H1 (cell line): ENCODE results near the gene NAV2. TPM values are rescaled to one million over a fixed set of nuclear protein-coding genes. Genes with fewer than 3 reads are reported as not detected.

Experiments used
- CTCF ChIA-PET: fragments of 300-600 bp; sonication (Branson Sonifier 250); formaldehyde crosslinking; loops from one replicate; lab custom pipeline; 2021; ENCODE audit not compliant: partially characterized antibody; lab: Charles Lee
- POLR2A ChIA-PET: fragments of 300-600 bp; sonication (Branson Sonifier 250); formaldehyde crosslinking; loops from one replicate; lab custom pipeline; 2021; ENCODE audit warnings: inconsistent platforms; ENCODE audit not compliant: partially characterized antibody; lab: Charles Lee
- DNase-seq, 2 experiments: peaks; one replicate each; pipeline versions ENCODE4 v3.0.0 to v3.0.0-alpha.2; 2010 to 2022; ENCODE audit warnings: low spot score in 2 of 2, low read depth in 1 of 2, mixed read lengths in 1 of 2
- FAIRE-seq: peaks from 2 replicates; lab custom pipeline; 2011; peaks lifted over from hg19 to GRCh38; lab: Jason Lieb, UNC
- H2AFZ ChIP-seq: 2 replicates; pipeline ENCODE4 v1.8.1; 2012; ENCODE audit warnings: low read length, inconsistent platforms
- H2AK5ac ChIP-seq: 2 replicates; pipeline ENCODE4 v1.6.1; 2013; ENCODE audit warnings: low read depth, low read length
- H2BK120ac ChIP-seq: replicated peaks from 2 replicates; pipeline ENCODE3; 2013; ENCODE audit warnings: low read depth, low read length, inconsistent platforms
- H2BK12ac ChIP-seq: 2 replicates; pipeline ENCODE4 v1.6.1; 2013; ENCODE audit warnings: low read depth, low read length
- H2BK15ac ChIP-seq: 2 replicates; pipeline ENCODE4 v1.6.1; 2013; ENCODE audit warnings: low read length
- H2BK20ac ChIP-seq: 2 replicates; pipeline ENCODE4 v1.6.1; 2013; ENCODE audit warnings: low read length
- H2BK5ac ChIP-seq: 2 replicates; pipeline ENCODE4 v1.6.1; 2013; ENCODE audit warnings: low read depth, low read length
- H3K14ac ChIP-seq: 2 replicates; pipeline ENCODE4 v1.6.1; 2013; ENCODE audit warnings: inconsistent platforms; ENCODE audit not compliant: insufficient read length
- H3K18ac ChIP-seq: 2 replicates; pipeline ENCODE4 v1.6.1; 2013; ENCODE audit warnings: low read length; ENCODE audit errors: extremely low read depth
- H3K23ac ChIP-seq: 2 replicates; pipeline ENCODE4 v1.6.1; 2013; ENCODE audit warnings: inconsistent platforms; ENCODE audit not compliant: insufficient read length
- H3K23me2 ChIP-seq: 2 replicates; pipeline ENCODE4 v1.6.1; 2013; ENCODE audit warnings: low read depth, low read length
- H3K27ac ChIP-seq: 2 replicates; pipeline ENCODE4 v1.6.1; 2011; ENCODE audit warnings: low read depth, low read length, inconsistent platforms
- H3K27me3 ChIP-seq, 4 experiments: replicated peaks in 1 of 4; 1 replicate in 1 of 4; 2 replicates in 3 of 4; pipeline versions ENCODE4 v1.6.1 to v1.8.1; 2011 to 2013; ENCODE audit warnings: low read length in 3 of 4, mild to moderate bottlenecking in 3 of 4, inconsistent platforms in 2 of 4, mixed read lengths in 2 of 4, moderate library complexity in 1 of 4; ENCODE audit not compliant: control insufficient read depth in 3 of 4, insufficient read depth in 3 of 4; ENCODE audit errors: extremely low read depth in 1 of 4
- H3K36me3 ChIP-seq, 4 experiments: 2 replicates each; pipeline versions ENCODE4 v1.6.1 to v1.8.1; 2011 to 2013; ENCODE audit warnings: mild to moderate bottlenecking in 4 of 4, low read length in 3 of 4, moderate library complexity in 2 of 4, control low read depth in 1 of 4, inconsistent platforms in 1 of 4; ENCODE audit not compliant: insufficient read depth in 4 of 4, control insufficient read depth in 2 of 4
- H3K4ac ChIP-seq: replicated peaks from 2 replicates; pipeline ENCODE3; 2013; ENCODE audit warnings: low read length, low read depth, mixed read lengths, inconsistent platforms; ENCODE audit not compliant: insufficient read length
- H3K4me1 ChIP-seq, 4 experiments: replicated peaks in 1 of 4; 1 replicate in 1 of 4; 2 replicates in 3 of 4; pipeline versions ENCODE4 v1.6.1 to v1.8.1; 2011 to 2013; ENCODE audit warnings: low read length in 3 of 4, inconsistent platforms in 2 of 4, mixed read lengths in 1 of 4; ENCODE audit not compliant: insufficient read depth in 4 of 4, control insufficient read depth in 3 of 4
- H3K4me2 ChIP-seq, 2 experiments: 2 replicates each; pipeline versions ENCODE4 v1.6.1 to v1.8.1; 2011 to 2013; ENCODE audit warnings: low read depth in 2 of 2, low read length in 2 of 2, control low read depth in 1 of 2, inconsistent platforms in 1 of 2, mild to moderate bottlenecking in 1 of 2; ENCODE audit not compliant: insufficient read depth in 1 of 2
- H3K4me3 ChIP-seq, 4 experiments: fragments of 200-600, 300-600 bp in 1 of 4; sonication (generic), shearing (Covaris generic), sonication (Bioruptor Twin) in 1 of 4; 2 replicates each; pipeline versions ENCODE4 v1.5.1 to v1.8.1; 2011 to 2016; ENCODE audit warnings: low read length in 4 of 4, low read depth in 3 of 4, control low read depth in 2 of 4, inconsistent platforms in 2 of 4, mild to moderate bottlenecking in 2 of 4, mixed read lengths in 1 of 4, moderate library complexity in 1 of 4; ENCODE audit not compliant: insufficient read depth in 2 of 4; ENCODE audit errors: extremely low read depth in 1 of 4
- H3K56ac ChIP-seq: replicated peaks from 2 replicates; pipeline ENCODE3; 2013; ENCODE audit warnings: low read depth, mild to moderate bottlenecking, mixed read lengths, low read length, inconsistent platforms; ENCODE audit not compliant: insufficient read length
- H3K79me1 ChIP-seq: 2 replicates; pipeline ENCODE4 v1.6.1; 2013; ENCODE audit warnings: low read depth, low read length, control low read depth
- H3K79me2 ChIP-seq, 2 experiments: 2 replicates each; pipeline versions ENCODE4 v1.6.1 to v1.8.1; 2012 to 2013; ENCODE audit warnings: low read length in 2 of 2, mild to moderate bottlenecking in 2 of 2, inconsistent platforms in 1 of 2; ENCODE audit not compliant: insufficient read depth in 2 of 2, control insufficient read depth in 1 of 2
- H3K9ac ChIP-seq, 4 experiments: replicated peaks in 1 of 4; 1 replicate in 1 of 4; 2 replicates in 3 of 4; pipeline versions ENCODE4 v1.6.1 to v1.8.1; 2011 to 2013; ENCODE audit warnings: low read depth in 3 of 4, low read length in 3 of 4, control low read depth in 2 of 4, mild to moderate bottlenecking in 2 of 4, moderate library complexity in 2 of 4, inconsistent platforms in 1 of 4; ENCODE audit errors: extremely low read depth in 1 of 4
- H3K9me3 ChIP-seq, 2 experiments: 2 replicates each; pipeline versions ENCODE4 v1.6.1 to v1.8.1; 2012 to 2013; ENCODE audit warnings: mild to moderate bottlenecking in 2 of 2, moderate library complexity in 2 of 2, control low read depth in 1 of 2, inconsistent platforms in 1 of 2, low read depth in 1 of 2, low read length in 1 of 2, mixed read lengths in 1 of 2; ENCODE audit not compliant: insufficient read depth in 2 of 2
- H4K20me1 ChIP-seq, 2 experiments: replicated peaks in 1 of 2; 2 replicates each; pipeline versions ENCODE3 to v1.8.1; 2011 to 2013; ENCODE audit warnings: inconsistent platforms in 2 of 2, low read length in 2 of 2, mild to moderate bottlenecking in 1 of 2; ENCODE audit not compliant: insufficient read depth in 2 of 2, control insufficient read depth in 1 of 2
- H4K5ac ChIP-seq: 2 replicates; pipeline ENCODE4 v1.6.1; 2013; ENCODE audit warnings: low read length, low read depth, mixed read lengths, inconsistent platforms; ENCODE audit not compliant: insufficient read length
- H4K8ac ChIP-seq: 2 replicates; pipeline ENCODE4 v1.8.0; 2013; ENCODE audit warnings: mild to moderate bottlenecking, moderate library complexity, low read length, inconsistent platforms; ENCODE audit not compliant: insufficient read depth; ENCODE audit errors: extremely low read depth
- H4K91ac ChIP-seq: replicated peaks from 2 replicates; pipeline ENCODE3; 2013; ENCODE audit warnings: low read length, mixed read lengths, inconsistent platforms; ENCODE audit not compliant: insufficient read length
- BCL11A ChIP-seq, 2 experiments: IDR thresholded peaks; one replicate each; pipeline ENCODE4 v1.6.1; 2011; ENCODE audit warnings: low read depth in 2 of 2, low read length in 2 of 2, mild to moderate bottlenecking in 2 of 2
- NANOG ChIP-seq: IDR thresholded peaks from 2 replicates; pipeline ENCODE4 v1.6.1; 2011; ENCODE audit warnings: low read length, low read depth, mild to moderate bottlenecking, inconsistent platforms; ENCODE audit not compliant: insufficient read depth, poor library complexity, severe bottlenecking
- TEAD4 ChIP-seq: IDR thresholded peaks from 2 replicates; pipeline ENCODE4 v1.6.1; 2012; ENCODE audit warnings: low read depth, low read length, inconsistent platforms, mixed read lengths
- WGBS, 2 experiments: shearing (Covaris generic) in 1 of 2; methylation state at CpG; one replicate each; pipeline versions ENCODE4 v1.1.6 to v1.1.7; 2013 to 2015; ENCODE audit warnings: low lambda C conversion rate in 2 of 2, mixed read lengths in 2 of 2, inconsistent platforms in 1 of 2, low coverage in 1 of 2, missing lambda C conversion rate in 1 of 2; ENCODE audit not compliant: insufficient replicate concordance in 2 of 2, insufficient coverage in 1 of 2, insufficient read length in 1 of 2; ENCODE audit errors: extremely low coverage in 1 of 2, missing lambda C conversion rate in 1 of 2; 5-methylcytosine and 5-hydroxymethylcytosine counted together
- polyA plus RNA-seq, 7 experiments: library from polyadenylated mRNA; depleted of rRNA in 3 of 7; stranded (reverse) in 5 of 7; unstranded in 2 of 7; fragments of >200 nt in 5 of 7; fragments of 200-250 nt in 2 of 7; gene quantifications; 1 replicate in 5 of 7; 2 replicates in 1 of 7; 4 replicates in 1 of 7; pipeline versions ENCODE4 v1.2.1 to v1.2.3, GENCODE V29; 2011 to 2013; ENCODE audit warnings: missing spikeins in 2 of 7, mixed read lengths in 2 of 7
- total RNA-seq: library from RNA; stranded (reverse); fragmentation: NEBNext Ultra II Directional; extraction: Animal tissue kit (Norgen Biotek cat#: 25700); gene quantifications from 2 replicates; pipeline ENCODE4 v1.2.1, GENCODE V29; 2021

The NAV2 gene
- total and polyA plus RNA-seq, 2 of the 8 experiments (the other 6 are each of a cell fraction or from before 2014, with no cell fraction given), result 35.6 to 73.6 TPM

- Histone ChIP-seq H3K4me1 (peaks cover 0 to 5% (median 4%) of the 10 kb centered on the region in 4 experiments; a peak in 5 of 7 replicates), H3K9ac (no peak overlapping the region), H4K5ac (no peak overlapping the region), H3K23ac (no peak overlapping the region), H3K27ac (no peak overlapping the region), H3K9me3 (no peaks in the 10 kb centered on the region), H4K91ac (no peak overlapping the region), H3K23me2 (peaks cover 7% of the 10 kb centered on the region; the same call in 1 of the 2 replicates), H2BK5ac (no peak overlapping the region), H3K4me2 (no peak overlapping the region), H3K4ac (no peak overlapping the region), H3K14ac (no peak overlapping the region), H2BK120ac (no peak overlapping the region), H3K4me3 (no peak overlapping the region), H2BK12ac (no peak overlapping the region), H3K27me3 (peaks cover 8 to 24% (median 17%) of the 10 kb centered on the region in 4 experiments), H3K36me3 (no peaks in the 10 kb centered on the region), H4K20me1 (no peaks in the 10 kb centered on the region), H3K79me2 (no peaks in the 10 kb centered on the region), H2AFZ (no peak overlapping the region), H3K56ac (no peak overlapping the region), H3K18ac (no peak overlapping the region), H2AK5ac (no peak overlapping the region), H3K79me1 (no peaks in the 10 kb centered on the region), H2BK20ac (no peak overlapping the region), H2BK15ac (no peak overlapping the region), H4K8ac (no peak overlapping the region)
- ChIA-PET POLR2A (interaction anchor here (1.3 kb wide), 1 partner anchor 225 kb away, joined by 3 read pairs; no protein-coding TSS in a partner anchor), CTCF (interaction anchor here (0.6 to 4.0 kb wide), 30 partner anchors 7 to 1182 kb away, joined by 3 to 130 read pairs (median 10); partner anchors contain the start of gene DBX1)
- WGBS, 2 experiments, result 89% methylated on average over 4 of the region's 4 CpGs; no CpG with 5 or more reads in 1 of the 2 experiments
- no peak for TF ChIP-seq TEAD4
- TF ChIP-seq NANOG, result no peak
- no peak for TF ChIP-seq BCL11A (IDR thresholded peaks at IDR 0.05; ENCODE audit: low read depth in 2 of 2, low read length in 2 of 2)
- no peak for FAIRE-seq
- DNase-seq, result no peak
Observed at GRCh38 chr11:20129665-20130064, 417.0 kb downstream of the NAV2 start.
